HEK293T (cell line): ENCODE measurements around the gene HINFP.

ENCODE experiments used
- BHLHE40 ChIP-seq: fragments of 450-650 bp; IDR thresholded peaks from 2 replicates; pipeline ENCODE4 v1.6.1; 2016; ENCODE audit warnings: mild to moderate bottlenecking, moderate library complexity, borderline replicate concordance
- FOXM1 ChIP-seq: fragments of 450-650 bp; IDR thresholded peaks from 2 replicates; pipeline ENCODE4 v1.6.1; 2017; ENCODE audit warnings: mild to moderate bottlenecking, borderline replicate concordance
- HDGF ChIP-seq: fragments of 450-650 bp; IDR thresholded peaks from 2 replicates; pipeline ENCODE4 v1.6.1; 2017; ENCODE audit warnings: antibody characterized with exemption, borderline replicate concordance
- L3MBTL2 ChIP-seq: fragments of 450-650 bp; conservative IDR thresholded peaks from 2 replicates; pipeline ENCODE4 v1.6.1; 2016; ENCODE audit warnings: mild to moderate bottlenecking
- NFRKB ChIP-seq: fragments of 450-650 bp; IDR thresholded peaks from 2 replicates; pipeline ENCODE4 v1.6.1; 2016; ENCODE audit warnings: mild to moderate bottlenecking, moderate library complexity
- SUZ12 ChIP-seq: fragments of 450-650 bp; IDR thresholded peaks from 2 replicates; pipeline ENCODE4 v1.6.1; 2016; ENCODE audit warnings: mild to moderate bottlenecking

DNA sequence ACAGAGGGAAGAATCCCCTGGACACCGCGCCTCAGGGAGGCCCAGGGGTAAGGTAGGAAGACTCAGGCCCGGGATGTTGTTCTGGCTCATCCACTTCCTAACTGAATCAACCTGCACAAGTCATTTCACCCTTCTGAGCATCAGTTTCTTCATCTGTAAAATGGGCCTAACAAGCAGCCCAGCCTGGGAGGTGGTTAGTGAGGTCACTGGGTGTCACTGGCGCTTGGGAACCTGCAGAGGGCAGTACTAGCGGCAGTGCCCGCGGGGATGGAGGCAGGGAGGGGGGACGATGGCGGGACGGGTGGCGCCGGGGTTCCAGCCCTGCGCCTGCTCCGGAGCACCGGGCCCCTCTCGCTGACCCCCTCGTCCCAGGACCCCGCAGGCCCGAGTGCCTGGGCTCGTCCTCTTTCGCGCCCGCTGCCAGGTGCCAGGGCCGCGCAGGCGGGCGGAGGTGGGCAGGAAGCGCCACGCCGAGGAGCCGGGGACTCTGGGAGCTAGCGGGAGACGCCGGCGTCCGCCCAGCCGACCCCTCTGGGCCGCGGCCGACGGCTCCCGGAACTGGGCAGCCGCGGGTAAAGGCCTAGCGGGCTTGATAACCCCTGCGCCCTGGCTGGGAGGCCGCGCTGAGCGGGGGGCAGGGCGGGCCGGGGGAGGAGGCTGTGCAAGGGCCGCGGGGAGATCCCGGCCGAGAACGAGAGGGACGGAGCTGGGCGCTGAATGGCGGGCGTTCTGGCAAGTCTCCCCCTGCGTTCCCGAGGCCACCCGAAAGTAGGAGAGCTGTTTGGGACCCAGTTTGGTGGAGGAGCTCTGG is 47.3 kb downstream of the HINFP start, which contains the start of gene NLRX1:
- TF ChIP-seq L3MBTL2 (no peak), FOXM1 (no peak), NFRKB (no peak), SUZ12 (no peak), BHLHE40 (no peak), HDGF (no peak)
